Measurements from ENCODE around the gene GDPD3.

DNA sequence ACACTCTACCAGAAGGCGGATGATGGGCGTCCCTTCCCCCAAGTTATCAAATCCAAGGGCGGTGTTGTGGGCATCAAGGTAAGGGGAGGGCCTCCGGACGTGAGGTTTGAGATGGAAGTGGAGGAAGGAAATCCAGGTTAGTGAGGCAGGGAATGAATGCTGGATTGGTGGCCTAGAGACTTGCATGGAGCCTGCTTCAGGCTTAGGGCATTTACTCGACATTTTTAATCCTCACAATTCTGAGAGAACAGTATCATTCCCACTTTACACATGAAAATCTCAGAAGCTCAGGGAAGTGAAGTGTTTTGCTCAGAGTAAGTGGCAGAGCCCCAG is 45.8 kb downstream of the GDPD3 start:
- TF ChIP-seq POLR2A (IDR thresholded peaks at IDR 0.05; ENCODE audit: low read depth, low read length) (no peak), POLR2AphosphoS5 (IDR thresholded peaks at IDR 0.05; ENCODE audit: low read depth, low read length) (no peak), TAF1 (IDR thresholded peaks at IDR 0.05; ENCODE audit: borderline replicate concordance, low read depth, low read length) (no peak)

Measured in GM12892 (cell line).